Activated B cell treated with CpG ODN at 0.5 μM for 24 hours (primary cell): Measurements from ENCODE around the gene PTPRD. TPM values are rescaled to one million over a fixed set of nuclear protein-coding genes. Genes with fewer than 3 reads are reported as not detected.

ENCODE experiments used
- ATAC-seq: fragments of 200-7000 bp; cut with Tn5 transposase; one replicate; pipeline ENCODE4 v1.10.0; 2021; ENCODE audit warnings: low read depth, mild to moderate bottlenecking, moderate library complexity
- CTCF ChIA-PET: fragments of 350-600 bp; sonication (Branson Sonifier 250); formaldehyde crosslinking; loops from one replicate; lab custom pipeline; 2021; ENCODE audit warnings: antibody characterized with exemption; lab: Charles Lee
- POLR2A ChIA-PET: fragments of 350-600 bp; sonication (Branson Sonifier 250); formaldehyde crosslinking; loops from one replicate; lab custom pipeline; 2021; ENCODE audit warnings: antibody characterized with exemption; lab: Charles Lee
- DNase-seq: peaks from one replicate; pipeline ENCODE4 v3.0.0; 2022
- H3K27ac Mint-ChIP-seq: one replicate; pipeline ENCODE4 v1.8.0; 2020; ENCODE audit warnings: mixed read lengths
- H3K27me3 Mint-ChIP-seq: one replicate; pipeline ENCODE4 v1.8.0; 2021; ENCODE audit warnings: mixed read lengths
- H3K36me3 Mint-ChIP-seq: one replicate; pipeline ENCODE4 v1.8.0; 2021; ENCODE audit warnings: low read depth, mixed read lengths
- H3K4me1 Mint-ChIP-seq: one replicate; pipeline ENCODE4 v1.8.0; 2021; ENCODE audit warnings: mixed read lengths
- H3K4me3 Mint-ChIP-seq: one replicate; pipeline ENCODE4 v1.8.0; 2020; ENCODE audit warnings: mild to moderate bottlenecking, mixed read lengths
- H3K9me3 Mint-ChIP-seq: one replicate; pipeline ENCODE4 v1.8.0; 2020; ENCODE audit warnings: mixed read lengths
- intact Hi-C: fragments of 100-400 bp; cut with micrococcal nuclease; formaldehyde crosslinking; loops from one replicate; pipeline ENCODE4 v1.15.1; 2024
- total RNA-seq: library from RNA; stranded (reverse); gene quantifications from 2 replicates; pipeline ENCODE4 v1.2.3, GENCODE V29; 2022
- TF ChIP-seq, protein P1 (sequence below): fragments of 200-600 bp; IDR thresholded peaks from one replicate; pipeline ENCODE4 v1.8.0; 2022; ENCODE audit warnings: antibody characterized with exemption, mild to moderate bottlenecking

Gene PTPRD
- total RNA-seq, 1 donor from 2014 or later, result 0.04 TPM

- no peak overlapping the region for H3K27ac Mint-ChIP-seq
- peaks cover 4% of the 10 kb centered on the region for H3K27me3 Mint-ChIP-seq
- no peak for DNase-seq
- intact Hi-C loops, result no loop called here
- no peak overlapping the region for H3K4me3 Mint-ChIP-seq
- no peak for ATAC-seq
- H3K36me3 Mint-ChIP-seq, result no peaks in the 10 kb centered on the region
- CTCF ChIA-PET, result interaction anchor here (0.6 kb wide), 1 partner anchor 128 kb away, joined by 5 read pairs; no protein-coding TSS in a partner anchor
- POLR2A ChIA-PET, result no interaction called here
- H3K9me3 Mint-ChIP-seq, result no peaks in the 10 kb centered on the region
- TF ChIP-seq, protein P1, sequence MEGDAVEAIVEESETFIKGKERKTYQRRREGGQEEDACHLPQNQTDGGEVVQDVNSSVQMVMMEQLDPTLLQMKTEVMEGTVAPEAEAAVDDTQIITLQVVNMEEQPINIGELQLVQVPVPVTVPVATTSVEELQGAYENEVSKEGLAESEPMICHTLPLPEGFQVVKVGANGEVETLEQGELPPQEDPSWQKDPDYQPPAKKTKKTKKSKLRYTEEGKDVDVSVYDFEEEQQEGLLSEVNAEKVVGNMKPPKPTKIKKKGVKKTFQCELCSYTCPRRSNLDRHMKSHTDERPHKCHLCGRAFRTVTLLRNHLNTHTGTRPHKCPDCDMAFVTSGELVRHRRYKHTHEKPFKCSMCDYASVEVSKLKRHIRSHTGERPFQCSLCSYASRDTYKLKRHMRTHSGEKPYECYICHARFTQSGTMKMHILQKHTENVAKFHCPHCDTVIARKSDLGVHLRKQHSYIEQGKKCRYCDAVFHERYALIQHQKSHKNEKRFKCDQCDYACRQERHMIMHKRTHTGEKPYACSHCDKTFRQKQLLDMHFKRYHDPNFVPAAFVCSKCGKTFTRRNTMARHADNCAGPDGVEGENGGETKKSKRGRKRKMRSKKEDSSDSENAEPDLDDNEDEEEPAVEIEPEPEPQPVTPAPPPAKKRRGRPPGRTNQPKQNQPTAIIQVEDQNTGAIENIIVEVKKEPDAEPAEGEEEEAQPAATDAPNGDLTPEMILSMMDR, result no peak
- H3K4me1 Mint-ChIP-seq, result no peaks in the 10 kb centered on the region
Observed at GRCh38 chr9:10052916-10053315, 559.9 kb downstream of the PTPRD start.

GRCh38 chr9:10052181-10052580 lies 560.6 kb downstream of the PTPRD start:
- intact Hi-C loops, result no loop called here
- POLR2A ChIA-PET, result no interaction called here
- no peak for DNase-seq
- CTCF ChIA-PET, result no interaction called here
- Mint-ChIP-seq H3K9me3 (no peaks in the 10 kb centered on the region), H3K4me1 (no peaks in the 10 kb centered on the region), H3K27me3 (peaks cover 4% of the 10 kb centered on the region), H3K4me3 (no peak overlapping the region), H3K36me3 (no peaks in the 10 kb centered on the region), H3K27ac (no peak overlapping the region)
- ATAC-seq, result no peak
- TF ChIP-seq, protein P1, result no peak

DNA sequence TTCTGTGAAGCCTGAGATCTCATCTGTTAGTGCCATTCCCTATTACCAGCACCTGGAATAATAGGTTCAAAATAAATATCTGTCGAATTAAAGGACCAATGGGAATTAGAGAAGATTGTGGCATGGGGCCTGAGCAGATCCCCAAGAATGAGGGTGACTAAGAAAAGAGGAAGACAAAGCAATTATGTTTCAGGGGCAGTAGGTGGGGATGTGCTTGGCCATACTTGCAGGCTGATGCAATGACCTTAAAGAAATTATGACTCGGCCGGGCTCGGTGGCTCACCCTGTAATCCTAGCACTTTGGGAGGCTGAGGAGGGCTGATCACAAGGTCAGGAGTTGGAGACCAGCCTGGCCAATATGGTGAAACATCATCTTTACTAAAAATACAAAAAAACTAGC lies 562.8 kb downstream of the PTPRD start:
- CTCF ChIA-PET, result no interaction called here
- TF ChIP-seq, protein P1, result no peak
- no peaks in the 10 kb centered on the region for H3K9me3 Mint-ChIP-seq

GRCh38 chr9:10048994-10049393 lies 563.8 kb downstream of the PTPRD start:
- no peak for DNase-seq

More for the DNA sequence above, 562.8 kb downstream of the PTPRD start:
- no peaks in the 10 kb centered on the region for H3K36me3 Mint-ChIP-seq
- H3K4me1 Mint-ChIP-seq, result no peaks in the 10 kb centered on the region
- intact Hi-C loops, result no loop called here
- peaks cover 4% of the 10 kb centered on the region for H3K27me3 Mint-ChIP-seq
- no peak overlapping the region for H3K4me3 Mint-ChIP-seq
- no peak for DNase-seq
- ATAC-seq, result no peak
- H3K27ac Mint-ChIP-seq, result no peak overlapping the region
- POLR2A ChIA-PET, result no interaction called here

DNA sequence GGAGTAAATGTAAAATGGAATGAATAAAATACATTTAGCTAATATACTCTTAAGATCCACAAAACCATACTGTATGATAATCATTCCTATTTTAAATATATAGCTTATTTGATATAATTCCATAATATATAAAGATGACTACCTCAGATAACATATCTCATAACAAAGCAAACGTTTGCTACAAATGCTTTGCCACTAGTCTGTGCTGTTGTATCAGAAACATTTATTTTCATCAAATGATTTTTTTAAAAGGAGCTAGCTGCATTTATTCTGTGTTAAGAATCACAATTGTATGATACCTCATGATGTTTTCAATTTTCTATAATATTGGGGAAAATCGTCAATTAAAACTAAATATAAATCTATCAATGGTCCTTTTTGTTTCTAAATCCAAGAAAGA lies 567.2 kb downstream of the PTPRD start:
- ATAC-seq (no peak), DNase-seq (no peak)
- intact Hi-C loops, result no loop called here
- Mint-ChIP-seq H3K27me3 (no peaks in the 10 kb centered on the region), H3K36me3 (no peaks in the 10 kb centered on the region), H3K9me3 (no peaks in the 10 kb centered on the region), H3K4me1 (no peaks in the 10 kb centered on the region), H3K4me3 (no peak overlapping the region), H3K27ac (no peak overlapping the region)
- POLR2A ChIA-PET, result no interaction called here
- TF ChIP-seq, protein P1, result no peak
- CTCF ChIA-PET, result no interaction called here

More at GRCh38 chr9:10048994-10049393, 563.8 kb downstream of the PTPRD start:
- H3K27ac Mint-ChIP-seq, result no peak overlapping the region
- H3K36me3 Mint-ChIP-seq, result no peaks in the 10 kb centered on the region
- TF ChIP-seq, protein P1, result no peak
- no peak overlapping the region for H3K4me3 Mint-ChIP-seq
- peaks cover 4% of the 10 kb centered on the region for H3K27me3 Mint-ChIP-seq
- no peak for ATAC-seq
- ChIA-PET POLR2A (no interaction called here), CTCF (no interaction called here)
- no peaks in the 10 kb centered on the region for H3K9me3 Mint-ChIP-seq
- intact Hi-C loops, result no loop called here
- no peaks in the 10 kb centered on the region for H3K4me1 Mint-ChIP-seq
